OCI-LY1 (cell line): ENCODE measurements around the gene NRCAM.

Experiments
- CTCF ChIP-seq: fragments of 200-600 bp; sonication (generic), shearing (Covaris generic); IDR thresholded peaks from 2 replicates; pipeline ENCODE4 v1.5.1; 2017; ENCODE audit warnings: mild to moderate bottlenecking, antibody characterized with exemption, low read length, moderate library complexity, mixed read lengths
- EZH2 ChIP-seq: fragments of 200-600 bp; sonication (generic), shearing (Covaris generic); IDR thresholded peaks from 2 replicates; pipeline ENCODE4 v1.8.0; 2017; ENCODE audit warnings: borderline replicate concordance, mixed run types, mild to moderate bottlenecking, antibody characterized with exemption, low read length, moderate library complexity, mixed read lengths

GRCh38 chr7:108200326-108200725 lies 255.9 kb downstream of the NRCAM start:
- TF ChIP-seq CTCF (no peak), EZH2 (no peak)
